Vein endothelial cell (primary cell): ENCODE data around the gene LLGL1. TPM values are rescaled to one million over a fixed set of nuclear protein-coding genes. Genes with fewer than 3 reads are reported as not detected.

ENCODE experiments used
- total RNA-seq: library from RNA; depleted of rRNA; stranded (reverse); fragments of >200 nt; gene quantifications from 2 replicates; pipeline ENCODE4 v1.2.3, GENCODE V29; 2012

LLGL1 gene
- total RNA-seq, result 38.1 and 43.4 TPM in 2 replicates

DNA sequence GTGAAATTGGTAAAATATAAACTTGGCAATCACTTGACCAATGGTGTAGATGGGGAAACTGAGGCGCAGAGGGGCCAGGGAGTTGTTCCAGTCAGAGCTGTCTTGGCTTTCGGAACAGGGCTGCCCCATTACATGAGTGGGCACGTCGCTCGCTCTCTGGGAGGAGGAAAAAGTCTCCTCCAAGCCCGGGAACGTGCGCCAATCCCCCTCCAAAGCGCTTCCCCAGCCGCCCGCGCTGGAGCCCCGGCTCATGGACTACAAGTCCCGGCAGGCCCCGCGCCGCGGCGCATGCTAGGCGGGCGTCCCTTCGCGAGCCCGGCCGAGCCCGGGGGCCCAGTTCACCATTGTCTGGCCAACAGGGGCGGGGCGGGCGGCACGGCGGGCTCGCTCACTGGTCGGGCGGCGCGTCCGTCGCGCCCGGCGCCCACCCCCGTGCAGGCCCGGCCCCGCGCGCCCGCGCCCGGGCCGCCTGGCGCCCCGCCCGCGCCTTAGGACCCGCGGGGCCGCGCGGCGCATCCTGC lies at the start of gene LLGL1:
Gene LLGL1, plus strand, starts transcription at position 515 of the 521 bp plus-strand sequence. CDS start 48 bp downstream, outside the sequence.

GRCh38 chr17:18183334-18184142 lies 41.9 kb upstream of the LLGL1 start, which contains the start of gene ALKBH5:
ALKBH5 (plus strand) TSS chr17:18183828; CDS start chr17:18184244, 416 bp downstream.

GRCh38 chr17:18258356-18259038 lies 33.1 kb downstream of the LLGL1 start, which contains the start of gene FLII:
FLII (minus strand) TSS chr17:18258738; CDS start chr17:18258690, 48 bp downstream.

DNA sequence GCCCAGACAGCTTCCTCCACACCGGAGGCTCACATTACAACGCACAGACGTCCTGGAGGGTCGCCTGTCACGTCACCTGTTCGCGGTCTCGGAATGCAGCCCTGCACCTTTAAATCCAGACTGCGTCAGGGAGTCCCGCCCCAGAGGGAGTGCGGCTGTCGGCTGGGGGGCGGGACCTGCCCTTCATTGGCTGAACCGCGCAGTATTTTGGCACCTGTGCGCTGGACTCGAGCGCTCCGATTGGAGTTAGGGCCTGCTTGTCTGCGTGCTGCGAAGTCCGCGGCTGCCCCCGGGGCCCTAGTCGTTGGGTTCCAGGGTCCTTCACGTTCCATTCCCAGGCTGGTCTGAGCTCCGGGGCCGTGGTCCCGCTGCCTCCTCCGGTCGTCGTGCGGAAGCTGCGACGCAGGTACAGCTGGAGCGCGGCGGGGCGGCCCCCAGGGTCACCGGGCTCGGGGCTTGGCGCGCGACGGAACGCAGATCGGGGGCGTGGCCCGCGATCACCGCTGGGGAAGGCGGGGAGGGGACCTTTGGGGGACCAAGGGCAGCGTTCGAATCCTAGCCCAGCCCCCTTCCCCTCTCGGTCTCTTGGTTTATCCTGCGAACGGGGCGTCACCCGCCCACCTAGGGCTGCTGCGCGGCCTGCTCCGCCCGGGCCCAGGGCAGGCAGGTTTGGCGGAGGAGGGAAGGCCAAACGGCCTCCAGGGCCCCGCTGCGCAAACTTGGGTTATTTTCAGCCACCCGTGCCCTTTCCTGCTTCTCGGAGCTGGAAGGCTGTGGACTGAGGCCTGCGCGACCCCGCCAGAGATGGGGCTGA lies 35.1 kb downstream of the LLGL1 start, which contains the start of gene MIEF2:
Gene MIEF2, plus strand, starts transcription at position 331 of the 814 bp plus-strand sequence. CDS start 2,059 bp downstream, outside the sequence.

Other genes starting within 250 kb of the LLGL1 start
- 15.6 and 21.2 TPM in 2 replicates for gene ATPAF2, start 186.5 kb upstream of the LLGL1 start, total RNA-seq
- gene GID4, start 186.2 kb upstream of the LLGL1 start, total RNA-seq, result 7.8 and 9.1 TPM in 2 replicates
- 46.7 and 53.1 TPM in 2 replicates for gene DRG2, start 137.7 kb upstream of the LLGL1 start, total RNA-seq
- 0.29 TPM in 1 of 2 replicates, not detected in the other for gene MYO15A, start 116.9 kb upstream of the LLGL1 start, total RNA-seq
- 92.5 and 97.7 TPM in 2 replicates for gene ALKBH5, start 41.8 kb upstream of the LLGL1 start, total RNA-seq
- 285 and 320 TPM in 2 replicates for gene FLII, start 33.1 kb downstream of the LLGL1 start, total RNA-seq
- gene MIEF2, start 35.0 kb downstream of the LLGL1 start, total RNA-seq, result 15.6 and 17.3 TPM in 2 replicates
- 35.3 and 40.0 TPM in 2 replicates for gene TOP3A, start 89.4 kb downstream of the LLGL1 start, total RNA-seq
- gene SMCR8, start 89.7 kb downstream of the LLGL1 start, total RNA-seq, result 24.4 and 24.5 TPM in 2 replicates
- gene SHMT1, start 137.9 kb downstream of the LLGL1 start, total RNA-seq, result 9.5 and 22.4 TPM in 2 replicates
- not detected in 2 replicates for gene EVPLL, start 152.1 kb downstream of the LLGL1 start, total RNA-seq